Effector memory CD8-positive, alpha-beta T cell (primary cell): Measurements from ENCODE around the gene CUL1.

ENCODE experiments used
- ATAC-seq: fragments of 150-1000 bp; cut with Tn5 transposase; replicated peaks from 2 replicates; pipeline ENCODE4 v1.10.0; 2021; ENCODE audit warnings: mild to moderate bottlenecking, moderate library complexity
- DNase-seq, 3 experiments: peaks; one replicate each; pipeline ENCODE4 v3.0.0; 2021
- H3K27ac Mint-ChIP-seq, 2 donors: one replicate each; pipeline ENCODE4 v1.8.0; 2022; ENCODE audit warnings: mild to moderate bottlenecking in 2 of 2, mixed read lengths in 2 of 2, moderate library complexity in 2 of 2
- H3K27me3 Mint-ChIP-seq, 2 donors: one replicate each; pipeline ENCODE4 v1.8.0; 2022; ENCODE audit warnings: mixed read lengths in 2 of 2
- H3K36me3 Mint-ChIP-seq: one replicate; pipeline ENCODE4 v1.8.0; 2022; ENCODE audit warnings: mild to moderate bottlenecking, moderate library complexity, mixed read lengths; ENCODE audit not compliant: insufficient read depth
- H3K4me1 Mint-ChIP-seq, 2 donors: one replicate each; pipeline ENCODE4 v1.8.0; 2022; ENCODE audit warnings: low read depth in 2 of 2, mixed read lengths in 2 of 2
- H3K4me3 Mint-ChIP-seq, 2 donors: one replicate each; pipeline ENCODE4 v1.8.0; 2022; ENCODE audit warnings: mild to moderate bottlenecking in 2 of 2, mixed read lengths in 2 of 2, moderate library complexity in 2 of 2
- H3K9me3 Mint-ChIP-seq, 2 donors: one replicate each; pipeline ENCODE4 v1.8.0; 2022; ENCODE audit warnings: mixed read lengths in 2 of 2

The CUL1 gene

DNA sequence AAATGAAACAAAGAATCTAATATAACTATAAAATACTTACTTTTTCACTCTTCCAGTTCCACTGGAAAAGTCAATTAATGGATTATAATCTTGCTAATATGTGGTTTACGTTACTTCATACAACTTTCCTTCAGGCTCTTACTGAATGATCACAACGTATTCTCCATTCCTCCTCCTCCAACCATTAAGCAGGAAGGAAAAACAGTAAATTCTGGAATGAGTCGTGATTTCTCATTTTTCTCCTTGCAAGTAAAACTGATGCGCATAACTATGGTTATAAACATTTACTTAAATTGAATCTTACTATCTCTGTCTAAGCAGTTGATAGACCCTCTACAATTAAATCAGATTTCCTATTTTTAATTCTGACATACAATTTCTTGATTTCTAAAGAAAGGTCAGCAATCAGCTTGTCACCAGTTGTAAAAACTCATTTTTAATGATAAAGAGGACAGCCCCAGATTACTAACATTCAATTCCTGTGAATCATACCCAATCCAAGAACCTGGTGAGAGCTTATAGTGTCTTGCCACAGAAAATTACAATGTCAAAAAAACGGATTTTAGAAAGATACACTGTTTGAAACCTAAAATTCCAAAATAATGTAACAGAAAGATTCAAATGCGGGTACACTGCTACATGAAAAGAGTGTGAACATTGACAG lies 121.1 kb downstream of the CUL1 start:
- H3K9me3 Mint-ChIP-seq = no peaks in the 10 kb centered on the region
- ATAC-seq = no peak
- H3K4me1 Mint-ChIP-seq = no peaks in the 10 kb centered on the region
- H3K27me3 Mint-ChIP-seq = no peaks in the 10 kb centered on the region
- H3K36me3 Mint-ChIP-seq = peaks cover 16% of the 10 kb centered on the region
- DNase-seq = no peak
- H3K27ac Mint-ChIP-seq = no peak overlapping the region
- no peak overlapping the region for H3K4me3 Mint-ChIP-seq

DNA sequence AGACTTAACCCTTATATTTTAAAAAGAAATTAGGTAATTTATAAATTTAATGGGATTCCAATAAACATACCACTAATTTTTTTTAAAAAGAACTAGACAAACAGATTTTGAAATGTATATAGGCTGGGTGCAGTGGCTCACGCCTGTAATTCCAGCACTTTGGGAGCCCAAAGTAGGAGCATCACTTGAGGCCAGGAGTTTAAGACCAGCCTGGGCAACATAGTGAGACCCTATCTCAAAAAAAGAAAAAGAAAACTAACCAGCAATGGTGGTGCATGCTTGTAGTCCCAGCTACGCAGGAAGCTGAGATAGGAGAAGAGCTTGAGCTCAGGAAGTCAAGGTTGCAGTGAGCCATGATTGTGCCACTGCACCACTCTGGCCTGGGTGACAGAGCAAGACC lies 122.7 kb downstream of the CUL1 start:
- DNase-seq (no peak), ATAC-seq (no peak)
- H3K4me3 Mint-ChIP-seq = no peak overlapping the region
- H3K27ac Mint-ChIP-seq = no peak overlapping the region
- peaks cover 26% of the 10 kb centered on the region for H3K36me3 Mint-ChIP-seq
- no peaks in the 10 kb centered on the region for H3K9me3 Mint-ChIP-seq
- no peaks in the 10 kb centered on the region for H3K4me1 Mint-ChIP-seq
- no peaks in the 10 kb centered on the region for H3K27me3 Mint-ChIP-seq

- no peaks in the 10 kb centered on the region for H3K27me3 Mint-ChIP-seq
- no peak overlapping the region for H3K27ac Mint-ChIP-seq
- peaks cover 35% of the 10 kb centered on the region for H3K36me3 Mint-ChIP-seq
- H3K9me3 Mint-ChIP-seq = no peaks in the 10 kb centered on the region
- H3K4me3 Mint-ChIP-seq = no peak overlapping the region
- H3K4me1 Mint-ChIP-seq = no peaks in the 10 kb centered on the region
- ATAC-seq = no peak
- DNase-seq = no peak
Measured at GRCh38 chr7:148824864-148825263, 126.2 kb downstream of the CUL1 start.

DNA sequence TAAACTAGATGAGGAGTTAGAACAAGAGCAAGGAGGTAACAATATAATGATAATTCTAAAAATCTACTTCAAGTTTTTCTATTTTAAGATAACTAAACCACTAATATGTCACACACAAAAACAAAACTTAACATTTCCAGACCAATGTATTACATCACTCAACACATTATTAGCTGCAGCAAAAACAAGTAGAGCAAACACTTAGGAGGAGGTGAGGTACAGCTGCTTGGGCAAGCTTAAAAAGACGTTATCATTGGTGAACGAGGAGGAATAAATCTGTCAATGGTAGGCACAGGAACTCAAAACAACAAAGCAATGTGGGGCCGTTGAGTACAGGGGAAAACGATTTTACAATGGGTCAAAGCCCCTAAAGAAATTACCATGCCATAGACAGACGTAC lies 126.6 kb downstream of the CUL1 start:
- no peaks in the 10 kb centered on the region for H3K9me3 Mint-ChIP-seq
- DNase-seq (no peak), ATAC-seq (no peak)
- H3K36me3 Mint-ChIP-seq = peaks cover 38% of the 10 kb centered on the region
- no peak overlapping the region for H3K4me3 Mint-ChIP-seq
- no peaks in the 10 kb centered on the region for H3K4me1 Mint-ChIP-seq
- H3K27me3 Mint-ChIP-seq = no peaks in the 10 kb centered on the region
- no peak overlapping the region for H3K27ac Mint-ChIP-seq

GRCh38 chr7:148828965-148829364 lies 130.3 kb downstream of the CUL1 start:
- no peak overlapping the region for H3K27ac Mint-ChIP-seq

GRCh38 chr7:148830897-148831692 lies 132.4 kb downstream of the CUL1 start:
- Mint-ChIP-seq H3K9me3 (no peaks in the 10 kb centered on the region), H3K27ac (peak overlapping the region in 1 of 2 donors; percentile 6), H3K36me3 (peaks cover 40% of the 10 kb centered on the region), H3K4me1 (peaks cover 0 to 4% of the 10 kb centered on the region in 2 donors), H3K4me3 (no peak overlapping the region), H3K27me3 (no peaks in the 10 kb centered on the region)
- no peak for DNase-seq
- no peak for ATAC-seq

More at GRCh38 chr7:148828965-148829364, 130.3 kb downstream of the CUL1 start:
- Mint-ChIP-seq H3K36me3 (peaks cover 46% of the 10 kb centered on the region), H3K27me3 (no peaks in the 10 kb centered on the region), H3K4me1 (peaks cover 0 to 3% of the 10 kb centered on the region in 2 donors), H3K4me3 (no peak overlapping the region), H3K9me3 (no peaks in the 10 kb centered on the region)
- no peak for ATAC-seq
- no peak for DNase-seq

DNA sequence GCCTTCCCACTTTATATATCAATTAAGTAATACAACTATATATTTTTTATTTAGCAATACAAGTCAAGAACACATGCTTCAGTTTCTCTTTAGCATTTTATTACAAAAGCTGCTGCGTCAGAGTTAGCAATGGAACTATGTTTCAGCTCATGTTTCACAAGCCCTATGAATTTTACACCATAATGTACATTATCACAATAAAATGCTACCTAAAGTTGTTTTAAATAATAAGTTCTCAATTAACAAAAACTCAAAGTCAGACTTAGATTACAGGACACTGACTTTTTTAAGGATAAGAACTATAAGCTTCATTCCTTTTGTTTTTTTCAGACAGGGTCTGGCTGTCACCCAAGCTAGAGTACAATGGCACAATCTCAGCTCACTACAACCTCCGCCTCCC lies 133.1 kb downstream of the CUL1 start:
- no peaks in the 10 kb centered on the region for H3K9me3 Mint-ChIP-seq

DNA sequence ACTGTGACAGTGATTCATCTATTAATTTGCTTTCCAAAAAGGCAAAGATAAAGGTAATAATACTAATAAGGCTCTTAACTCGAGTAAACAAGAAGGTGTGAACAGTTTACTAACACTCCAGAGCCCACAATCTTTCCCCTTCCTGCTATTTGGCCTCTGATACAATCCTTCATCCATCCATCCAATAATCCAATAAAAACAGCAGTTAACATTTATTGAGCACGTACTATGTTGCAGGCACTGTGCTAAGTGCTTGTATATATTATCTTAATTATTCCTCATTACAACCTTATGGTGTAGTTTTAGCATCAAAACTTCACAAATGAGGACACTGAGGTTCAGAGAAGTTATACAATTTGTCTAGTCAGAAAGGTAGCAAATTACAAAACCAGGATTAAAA lies 135.9 kb downstream of the CUL1 start:
- no peaks in the 10 kb centered on the region for H3K9me3 Mint-ChIP-seq
- ATAC-seq = no peak
- H3K27ac Mint-ChIP-seq = no peak overlapping the region
- no peaks in the 10 kb centered on the region for H3K27me3 Mint-ChIP-seq
- peaks cover 40% of the 10 kb centered on the region for H3K36me3 Mint-ChIP-seq
- no peak overlapping the region for H3K4me3 Mint-ChIP-seq
- peaks cover 13 to 19% of the 10 kb centered on the region in 2 donors for H3K4me1 Mint-ChIP-seq
- DNase-seq = no peak

More for the DNA sequence above, 133.1 kb downstream of the CUL1 start:
- ATAC-seq = no peak
- peaks cover 0 to 4% of the 10 kb centered on the region in 2 donors for H3K4me1 Mint-ChIP-seq
- no peaks in the 10 kb centered on the region for H3K27me3 Mint-ChIP-seq
- H3K36me3 Mint-ChIP-seq = peaks cover 40% of the 10 kb centered on the region
- DNase-seq = no peak
- H3K4me3 Mint-ChIP-seq = no peak overlapping the region
- H3K27ac Mint-ChIP-seq = no peak overlapping the region

DNA sequence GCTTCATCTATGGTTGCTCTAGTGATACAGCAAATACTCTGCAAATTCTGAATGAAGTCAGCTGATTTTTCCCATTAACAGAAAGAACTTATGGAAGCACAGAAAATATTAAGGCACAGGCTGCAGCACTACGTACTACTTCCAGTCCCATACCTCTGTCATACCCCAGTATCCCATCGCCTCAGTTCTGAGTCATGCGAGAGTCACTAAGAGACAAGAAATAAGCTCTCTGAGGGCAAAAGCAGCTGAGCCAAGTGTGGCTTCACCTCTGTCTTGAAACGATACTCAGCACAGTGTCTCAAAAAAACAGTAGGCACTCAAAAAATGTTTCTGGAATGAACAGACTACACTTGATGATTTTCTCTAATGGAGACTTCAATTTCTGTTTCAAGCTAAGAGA lies 137.2 kb downstream of the CUL1 start:
- H3K4me1 Mint-ChIP-seq = peaks cover 12 to 29% of the 10 kb centered on the region in 2 donors
- H3K27ac Mint-ChIP-seq = no peak overlapping the region
- H3K9me3 Mint-ChIP-seq = no peaks in the 10 kb centered on the region
- H3K27me3 Mint-ChIP-seq = no peaks in the 10 kb centered on the region
- ATAC-seq = no peak
- DNase-seq = no peak
- no peak overlapping the region for H3K4me3 Mint-ChIP-seq
- peaks cover 35% of the 10 kb centered on the region for H3K36me3 Mint-ChIP-seq

GRCh38 chr7:148838905-148839304 lies 140.2 kb downstream of the CUL1 start:
- no peaks in the 10 kb centered on the region for H3K9me3 Mint-ChIP-seq
- peaks cover 11 to 36% of the 10 kb centered on the region in 2 donors for H3K4me1 Mint-ChIP-seq
- peak overlapping the region; percentile 51 to 63 for H3K27ac Mint-ChIP-seq
- peak overlapping the region; percentile 11 to 57 for H3K4me3 Mint-ChIP-seq
- H3K27me3 Mint-ChIP-seq = no peaks in the 10 kb centered on the region
- H3K36me3 Mint-ChIP-seq = peaks cover 29% of the 10 kb centered on the region
- ATAC-seq (peak; percentile 90), DNase-seq (peak; percentile 5 to 16 (median 9))

DNA sequence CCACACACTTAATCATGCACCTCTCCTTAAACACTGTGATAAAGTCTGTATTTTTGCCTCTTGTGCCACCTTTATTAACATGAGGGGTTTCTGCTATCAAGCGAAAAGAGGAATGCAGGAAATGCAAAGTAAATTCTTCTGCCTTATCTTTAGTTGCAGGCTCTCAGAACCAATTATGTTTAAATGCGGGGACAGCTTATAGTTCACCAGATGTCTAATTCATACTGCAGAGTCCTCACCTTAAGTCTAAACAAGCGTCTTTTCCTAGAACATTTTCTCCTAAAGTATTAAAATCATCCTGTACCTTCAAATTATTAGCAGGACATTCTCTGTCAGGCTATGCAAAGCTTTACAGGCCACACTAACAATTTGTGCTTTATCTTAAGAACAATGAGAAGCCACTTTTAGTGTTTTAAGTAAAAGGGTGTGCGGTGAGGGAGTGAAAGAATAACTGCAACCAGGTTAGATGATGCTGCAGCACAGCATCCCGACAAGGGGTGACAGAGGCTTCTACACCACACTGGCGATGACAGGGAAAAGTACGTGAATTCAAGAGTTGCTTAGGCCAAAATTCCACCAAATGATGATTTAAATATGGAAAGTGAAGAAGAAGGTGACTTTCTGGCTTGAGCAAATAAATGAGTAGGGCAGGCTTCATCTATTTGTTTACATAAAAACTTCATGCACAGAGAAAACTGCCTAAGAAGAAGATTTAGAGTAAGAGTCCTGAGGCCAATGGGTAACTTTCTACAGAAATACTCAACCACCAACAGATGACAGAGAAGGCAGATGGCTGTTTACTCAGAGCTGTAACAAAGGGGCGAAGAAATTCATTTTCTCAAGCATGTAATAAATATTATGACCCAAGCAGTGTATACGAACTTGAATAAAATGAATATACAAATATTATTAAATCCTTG lies 149.4 kb downstream of the CUL1 start:
- DNase-seq (no peak), ATAC-seq (no peak)
- no peak overlapping the region for H3K27ac Mint-ChIP-seq
- H3K4me3 Mint-ChIP-seq = peak overlapping the region in 1 of 2 donors; percentile 2
- H3K36me3 Mint-ChIP-seq = peaks cover 21% of the 10 kb centered on the region
- no peaks in the 10 kb centered on the region for H3K9me3 Mint-ChIP-seq
- H3K4me1 Mint-ChIP-seq = peaks cover 13 to 19% of the 10 kb centered on the region in 2 donors
- no peaks in the 10 kb centered on the region for H3K27me3 Mint-ChIP-seq

GRCh38 chr7:148849393-148850098 lies 150.8 kb downstream of the CUL1 start:
- no peak for DNase-seq
- H3K4me1 Mint-ChIP-seq = peaks cover 12 to 19% of the 10 kb centered on the region in 2 donors

DNA sequence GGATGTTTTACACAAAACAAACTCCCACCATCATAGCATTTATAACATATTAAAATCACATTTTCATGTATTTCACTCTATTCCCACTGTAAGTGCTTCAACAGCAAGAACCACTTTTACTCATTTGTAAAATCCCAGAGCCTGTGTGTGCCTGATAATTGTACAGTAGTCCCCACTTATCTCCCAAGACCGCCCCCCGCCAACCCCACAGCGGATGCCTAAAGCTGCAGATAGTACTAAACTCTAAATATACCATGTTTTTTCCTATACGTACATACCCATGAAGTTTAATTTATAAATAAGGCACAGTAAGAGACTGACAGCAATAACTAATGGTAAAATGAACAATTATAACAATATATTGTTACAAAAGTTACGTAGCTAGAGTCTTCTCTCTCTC lies 151.9 kb downstream of the CUL1 start:
- Mint-ChIP-seq H3K4me1 (peaks cover 12 to 18% of the 10 kb centered on the region in 2 donors), H3K27me3 (no peaks in the 10 kb centered on the region), H3K27ac (no peak overlapping the region), H3K9me3 (no peaks in the 10 kb centered on the region), H3K36me3 (peaks cover 16% of the 10 kb centered on the region), H3K4me3 (no peak overlapping the region)
- DNase-seq = no peak
- no peak for ATAC-seq

More at GRCh38 chr7:148849393-148850098, 150.8 kb downstream of the CUL1 start:
- ATAC-seq = no peak
- no peaks in the 10 kb centered on the region for H3K27me3 Mint-ChIP-seq
- H3K9me3 Mint-ChIP-seq = no peaks in the 10 kb centered on the region
- peak overlapping the region in 1 of 2 donors; percentile 35 for H3K27ac Mint-ChIP-seq
- H3K36me3 Mint-ChIP-seq = peaks cover 18% of the 10 kb centered on the region
- H3K4me3 Mint-ChIP-seq = no peak overlapping the region
